ENCODE measurements around the gene PLXNB2.

The PLXNB2 gene

GRCh38 chr22:50269970-50270665 is 37.3 kb downstream of the PLXNB2 start, which contains the start of gene MAPK11 (continued):
- TF ChIP-seq ZNF792 (tag by site-specific recombination; IDR thresholded peaks at IDR 0.05) (no peak), GLI4 (tag by site-specific recombination; IDR thresholded peaks at IDR 0.05) (no peak), ZNF645 (tag by site-specific recombination; IDR thresholded peaks at IDR 0.05) (no peak), PRDM6 (tag by site-specific recombination; IDR thresholded peaks at IDR 0.05) (no peak), ZNF701 (tag by site-specific recombination; IDR thresholded peaks at IDR 0.05) (no peak), MEIS1 (CRISPR knock-in tag; IDR thresholded peaks at IDR 0.05; ENCODE audit: borderline replicate concordance) (no peak), WT1 (tag by site-specific recombination; IDR thresholded peaks at IDR 0.05) (0 out of 2 replicates have a peak, but pooled peaks have one; percentile 29), ZSCAN18 (tag by site-specific recombination; IDR thresholded peaks at IDR 0.05) (no peak), ZNF112 (tag by site-specific recombination; IDR thresholded peaks at IDR 0.05) (no peak), ZNF223 (tag by site-specific recombination; IDR thresholded peaks at IDR 0.05) (no peak), ZNF449 (tag by site-specific recombination; IDR thresholded peaks at IDR 0.05) (no peak), PRDM2 (tag by site-specific recombination; IDR thresholded peaks at IDR 0.05; ENCODE audit: borderline replicate concordance) (no peak), ZBTB6 (tag by site-specific recombination; IDR thresholded peaks at IDR 0.05) (no peak), ZNF664 (tag by site-specific recombination; IDR thresholded peaks at IDR 0.05) (no peak), ZNF747 (tag by site-specific recombination; IDR thresholded peaks at IDR 0.05) (no peak), ZNF248 (tag by site-specific recombination; IDR thresholded peaks at IDR 0.05) (no peak), ZNF138 (tag by site-specific recombination; IDR thresholded peaks at IDR 0.05; ENCODE audit: borderline replicate concordance) (no peak), ZNF621 (tag by site-specific recombination; IDR thresholded peaks at IDR 0.05) (no peak), ZBTB1 (tag by site-specific recombination; IDR thresholded peaks at IDR 0.05) (no peak), ZNF398 (tag by site-specific recombination; IDR thresholded peaks at IDR 0.05) (peak; percentile 84), ZNF280C (tag by site-specific recombination; IDR thresholded peaks at IDR 0.05) (no peak), ZNF585B (tag by site-specific recombination; IDR thresholded peaks at IDR 0.05) (no peak)

Measured in HEK293 (cell line).